ENCODE data around the gene NTNG2.

The NTNG2 gene

GRCh38 chr9:132185073-132186009 lies 23.5 kb downstream of the NTNG2 start:
- TF ChIP-seq JUND (IDR thresholded peaks at IDR 0.05; ENCODE audit: low read depth) = no peak
- no peak for DNase-seq (ENCODE audit: low read depth in 1 of 2, low spot score in 1 of 2)
- in situ Hi-C loops (cut with HindIII; ENCODE audit: low pct_unique_long_range_greater_than_20kb, low sequenced_read_pairs) = no loop called here

GRCh38 chr9:132187121-132187620 lies 25.3 kb downstream of the NTNG2 start:
- in situ Hi-C loops (cut with HindIII; ENCODE audit: low pct_unique_long_range_greater_than_20kb, low sequenced_read_pairs) = no loop called here
- no peak for TF ChIP-seq JUND (IDR thresholded peaks at IDR 0.05; ENCODE audit: low read depth)
- no peak for DNase-seq (ENCODE audit: low read depth in 1 of 2, low spot score in 1 of 2)

DNA sequence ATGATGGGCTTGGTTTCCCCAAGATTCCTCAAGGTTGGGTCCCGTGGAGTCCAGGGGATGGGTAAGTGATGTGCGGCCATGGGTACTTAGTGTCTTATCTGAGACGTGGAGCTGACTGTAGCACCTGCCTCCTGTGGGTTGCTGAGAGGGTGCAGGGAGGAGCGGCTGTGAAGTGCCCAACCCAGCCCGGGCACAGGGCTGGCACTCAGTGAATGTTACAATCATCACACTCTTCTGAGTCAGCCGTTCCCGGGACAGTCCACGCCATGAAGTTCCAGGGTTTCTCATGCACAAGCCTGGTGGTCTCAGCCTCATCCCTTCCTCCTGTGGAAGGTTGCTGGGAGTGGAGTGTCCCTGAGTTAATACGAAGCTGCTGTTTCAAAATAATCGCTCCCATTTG lies 29.1 kb downstream of the NTNG2 start:
- in situ Hi-C loops (cut with HindIII; ENCODE audit: low pct_unique_long_range_greater_than_20kb, low sequenced_read_pairs) = no loop called here
- no peak for TF ChIP-seq JUND (IDR thresholded peaks at IDR 0.05; ENCODE audit: low read depth)
- DNase-seq (ENCODE audit: low read depth in 1 of 2, low spot score in 1 of 2) = no peak

- in situ Hi-C loops (cut with HindIII; ENCODE audit: low pct_unique_long_range_greater_than_20kb, low sequenced_read_pairs) = no loop called here
- no peak for TF ChIP-seq JUND (IDR thresholded peaks at IDR 0.05; ENCODE audit: low read depth)
- no peak for DNase-seq (ENCODE audit: low read depth in 1 of 2, low spot score in 1 of 2)
Measured at GRCh38 chr9:132192728-132193127, 30.9 kb downstream of the NTNG2 start.

DNA sequence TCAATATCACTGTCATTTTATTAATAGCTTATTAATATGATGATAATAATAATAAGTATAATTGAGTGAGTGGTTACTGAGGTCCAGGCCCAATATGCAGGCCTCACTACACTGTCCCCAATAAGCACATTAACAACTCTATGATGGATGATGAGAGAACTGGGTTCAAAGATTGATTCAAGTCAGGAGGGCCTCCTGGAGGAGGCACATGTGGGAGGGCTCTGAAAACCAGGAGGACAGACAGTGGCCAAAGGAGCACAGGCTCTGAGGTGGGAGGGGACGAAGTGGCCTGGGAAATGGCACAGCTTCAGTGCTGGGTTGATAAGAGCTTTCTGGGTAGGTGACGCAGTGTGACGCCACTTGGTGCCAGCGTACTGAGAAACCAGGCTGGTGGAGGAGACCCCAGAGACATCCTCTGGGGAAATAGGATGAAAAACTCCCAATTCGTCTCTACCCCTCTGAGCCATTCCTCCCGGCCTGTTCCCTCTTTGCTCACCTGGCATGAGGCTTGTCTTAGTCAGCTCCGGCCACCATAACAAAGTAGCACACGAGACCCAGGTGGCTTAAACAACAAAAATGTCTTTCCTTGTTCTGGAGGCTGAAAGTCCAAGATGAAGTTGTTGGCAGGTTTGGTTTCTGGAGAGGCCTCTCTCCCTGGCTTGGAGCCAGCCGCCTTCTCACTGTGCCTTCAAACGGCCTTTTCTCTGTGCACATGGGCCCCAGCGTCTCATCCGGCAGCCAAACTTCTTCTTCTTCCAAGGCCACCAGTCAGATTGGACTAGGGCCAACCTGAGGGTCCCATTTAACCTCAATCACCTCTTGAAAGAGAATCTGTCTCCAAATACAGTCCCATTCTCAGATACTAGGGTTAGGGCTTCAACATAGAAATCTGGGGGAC lies 31.6 kb downstream of the NTNG2 start:
- DNase-seq (ENCODE audit: low read depth in 1 of 2, low spot score in 1 of 2) = no peak
- in situ Hi-C loops (cut with HindIII; ENCODE audit: low pct_unique_long_range_greater_than_20kb, low sequenced_read_pairs) = no loop called here
- no peak for TF ChIP-seq JUND (IDR thresholded peaks at IDR 0.05; ENCODE audit: low read depth)

DNA sequence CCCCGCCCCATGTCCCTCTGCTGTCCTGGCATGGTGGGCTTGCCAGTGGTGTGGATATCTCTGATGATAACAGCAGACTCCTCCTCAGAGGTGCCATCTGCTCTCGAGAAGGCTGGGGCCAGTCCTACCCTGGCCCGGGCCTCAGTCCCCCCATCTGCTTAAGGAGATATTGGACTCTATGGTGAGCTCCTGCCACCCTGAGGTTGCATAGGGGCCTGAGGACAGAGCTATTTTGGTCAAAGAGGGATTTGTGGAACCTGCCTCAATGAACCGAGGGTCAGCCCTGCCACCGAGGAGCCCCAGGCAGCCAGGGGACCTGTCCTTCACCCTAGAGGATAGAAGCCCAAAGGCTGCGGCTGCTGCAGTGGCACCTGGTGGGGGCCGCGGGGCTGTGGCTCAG lies 32.6 kb downstream of the NTNG2 start:
- in situ Hi-C loops (cut with HindIII; ENCODE audit: low pct_unique_long_range_greater_than_20kb, low sequenced_read_pairs) = no loop called here
- no peak for TF ChIP-seq JUND (IDR thresholded peaks at IDR 0.05; ENCODE audit: low read depth)
- DNase-seq (ENCODE audit: low read depth in 1 of 2, low spot score in 1 of 2) = no peak

GRCh38 chr9:132197315-132197714 lies 35.5 kb downstream of the NTNG2 start:
- no peak for DNase-seq (ENCODE audit: low read depth in 1 of 2, low spot score in 1 of 2)
- no peak for TF ChIP-seq JUND (IDR thresholded peaks at IDR 0.05; ENCODE audit: low read depth)
- in situ Hi-C loops (cut with HindIII; ENCODE audit: low pct_unique_long_range_greater_than_20kb, low sequenced_read_pairs) = no loop called here

- in situ Hi-C loops (cut with HindIII; ENCODE audit: low pct_unique_long_range_greater_than_20kb, low sequenced_read_pairs) = no loop called here
- DNase-seq (ENCODE audit: low read depth in 1 of 2, low spot score in 1 of 2) = no peak
- TF ChIP-seq JUND (IDR thresholded peaks at IDR 0.05; ENCODE audit: low read depth) = no peak
Measured at GRCh38 chr9:132197856-132198550, 36.1 kb downstream of the NTNG2 start.

- in situ Hi-C loops (cut with HindIII; ENCODE audit: low pct_unique_long_range_greater_than_20kb, low sequenced_read_pairs) = no loop called here
- no peak for TF ChIP-seq JUND (IDR thresholded peaks at IDR 0.05; ENCODE audit: low read depth)
- no peak for DNase-seq (ENCODE audit: low read depth in 1 of 2, low spot score in 1 of 2)
Measured at GRCh38 chr9:132199056-132199455, 37.2 kb downstream of the NTNG2 start.

DNA sequence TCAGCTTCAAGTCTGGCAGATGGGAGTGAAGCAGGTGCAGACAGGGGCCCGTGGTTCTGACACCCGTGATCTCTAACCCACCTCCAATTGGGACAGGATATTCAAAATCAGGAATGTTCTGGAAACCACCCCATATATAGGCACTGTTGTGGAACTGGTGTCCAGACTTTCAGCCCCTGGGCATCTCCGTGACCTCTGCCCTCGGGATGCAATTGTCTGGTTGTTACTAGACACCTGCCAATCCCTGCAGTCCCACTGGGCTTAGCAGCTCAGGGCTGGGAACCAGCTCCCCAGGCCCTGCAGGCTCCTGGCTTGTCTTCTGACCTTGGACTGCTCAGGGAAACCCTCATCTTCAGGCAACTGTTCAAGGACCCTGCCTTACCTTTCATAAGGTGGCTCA lies 38.8 kb downstream of the NTNG2 start:
- TF ChIP-seq JUND (IDR thresholded peaks at IDR 0.05; ENCODE audit: low read depth) = no peak
- in situ Hi-C loops (cut with HindIII; ENCODE audit: low pct_unique_long_range_greater_than_20kb, low sequenced_read_pairs) = no loop called here
- no peak for DNase-seq (ENCODE audit: low read depth in 1 of 2, low spot score in 1 of 2)

DNA sequence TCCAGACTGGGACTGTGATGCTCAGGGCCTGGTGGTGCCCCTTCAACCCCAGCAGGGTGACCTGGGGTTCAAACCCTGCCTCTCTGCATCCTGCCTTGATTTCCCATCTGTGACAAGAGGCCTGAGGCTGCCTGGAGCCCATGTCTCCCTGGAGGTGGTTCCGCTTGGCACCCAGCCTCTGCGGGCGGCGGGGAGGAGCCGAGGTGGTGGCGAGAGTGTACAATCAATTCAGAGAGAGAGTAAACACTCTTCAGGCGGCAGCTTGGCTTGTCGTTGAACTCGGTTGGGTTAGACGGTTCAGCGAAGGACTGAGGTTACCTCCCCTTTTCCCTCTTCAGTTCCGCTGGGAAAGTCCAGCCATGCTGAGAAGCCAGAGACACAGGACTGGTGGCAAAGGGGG lies 39.3 kb downstream of the NTNG2 start:
- TF ChIP-seq JUND (IDR thresholded peaks at IDR 0.05; ENCODE audit: low read depth) = no peak
- DNase-seq (ENCODE audit: low read depth in 1 of 2, low spot score in 1 of 2) = peak in 1 of 2 experiments; percentile 20
- in situ Hi-C loops (cut with HindIII; ENCODE audit: low pct_unique_long_range_greater_than_20kb, low sequenced_read_pairs) = no loop called here
